ENCODE data around the gene CLEC17A.

The CLEC17A gene

GRCh38 chr19:14565765-14566711 is 16.8 kb upstream of the CLEC17A start:
- no peak for TF ChIP-seq CTCF (conservative IDR thresholded peaks at IDR 0.05; ENCODE audit: low read depth, low read length)
- DNase-seq (ENCODE audit: low read depth), result no peak
- no peak overlapping the region for H3K4me3 ChIP-seq (ENCODE audit: low read depth, low read length)

- no peak overlapping the region for H3K4me3 ChIP-seq (ENCODE audit: low read depth, low read length)
- DNase-seq (ENCODE audit: low read depth), result no peak
Measured at GRCh38 chr19:14566712-14567077, 16.2 kb upstream of the CLEC17A start.

GRCh38 chr19:14567079-14567478 is 15.8 kb upstream of the CLEC17A start:
- DNase-seq (ENCODE audit: low read depth), result no peak
- no peak overlapping the region for H3K4me3 ChIP-seq (ENCODE audit: low read depth, low read length)
- no peak for TF ChIP-seq CTCF (conservative IDR thresholded peaks at IDR 0.05; ENCODE audit: low read depth, low read length)

More at GRCh38 chr19:14566712-14567077, 16.2 kb upstream of the CLEC17A start:
- TF ChIP-seq CTCF (conservative IDR thresholded peaks at IDR 0.05; ENCODE audit: low read depth, low read length), result no peak

- no peak for TF ChIP-seq CTCF (conservative IDR thresholded peaks at IDR 0.05; ENCODE audit: low read depth, low read length)
- H3K4me3 ChIP-seq (ENCODE audit: low read depth, low read length), result peak overlapping the region; percentile 100
- no peak for DNase-seq (ENCODE audit: low read depth)
Measured at GRCh38 chr19:14570864-14571527, 11.9 kb upstream of the CLEC17A start.

GRCh38 chr19:14571695-14572490 is 11.0 kb upstream of the CLEC17A start, which contains the start of gene NDUFB7:
TSS of gene NDUFB7 (minus strand) at chr19:14572066. CDS start at chr19:14572000, 66 bp downstream.
- DNase-seq (ENCODE audit: low read depth), result peak; percentile 97
- peak; percentile 58 for TF ChIP-seq CTCF (conservative IDR thresholded peaks at IDR 0.05; ENCODE audit: low read depth, low read length)
- peak within 1 kb of the TSS; percentile 100 for H3K4me3 ChIP-seq (ENCODE audit: low read depth, low read length)

- TF ChIP-seq CTCF (conservative IDR thresholded peaks at IDR 0.05; ENCODE audit: low read depth, low read length), result no peak
- no peak overlapping the region for H3K4me3 ChIP-seq (ENCODE audit: low read depth, low read length)
- DNase-seq (ENCODE audit: low read depth), result no peak
Measured at GRCh38 chr19:14575428-14575980, 7.4 kb upstream of the CLEC17A start.

Data from choroid plexus epithelial cell (primary cell).